K562 (cell line): ENCODE measurements around the gene SLC17A9. TPM values are rescaled to one million over a fixed set of nuclear protein-coding genes. Genes with fewer than 3 reads are reported as not detected.
A peak's percentile ranks its signal among the peaks of the same experiment; 100 is the strongest.

Experiments used
- ETV6 ChIP-seq, 3 experiments: fragments of 150-350 bp in 1 of 3; sonication (generic) in 1 of 3; formaldehyde crosslinking in 1 of 3; IDR thresholded peaks; 2 replicates each; pipeline versions ENCODE4 v1.6.1 to v1.8.0; 2014 to 2022; ENCODE audit warnings: borderline replicate concordance in 2 of 3, low read depth in 2 of 3, antibody characterized with exemption in 1 of 3, low read length in 1 of 3, mild to moderate bottlenecking in 1 of 3, missing genetic modification reagents in 1 of 3
- FIP1L1 ChIP-seq: fragments of 200-400 bp; formaldehyde crosslinking; IDR thresholded peaks from 2 replicates; pipeline ENCODE4 v1.6.1; 2018; ENCODE audit warnings: mild to moderate bottlenecking, low read depth, low read length; ENCODE audit not compliant: poor library complexity, severe bottlenecking
- HDGF ChIP-seq: fragments of 450-650 bp; IDR thresholded peaks from 2 replicates; pipeline ENCODE4 v1.6.1; 2016
- HEY1 ChIP-seq: fragments of 250-450 bp; sonication (Bioruptor Pico); IDR thresholded peaks from 2 replicates; pipeline ENCODE4 v1.5.0; 2020; ENCODE audit warnings: mild to moderate bottlenecking, moderate library complexity, borderline replicate concordance
- HSF4 ChIP-seq: fragments of 250-450 bp; sonication (Bioruptor Pico); IDR thresholded peaks from 2 replicates; pipeline ENCODE4 v2.1.2; 2022; ENCODE audit warnings: mild to moderate bottlenecking, moderate library complexity, borderline replicate concordance
- JUN ChIP-seq, 2 experiments: sonication (generic) in 1 of 2; formaldehyde crosslinking in 1 of 2; IDR thresholded peaks; 2 replicates each; pipeline versions ENCODE4 v1.6.1 to v1.8.0; 2012 to 2022; ENCODE audit warnings: borderline replicate concordance in 2 of 2, mild to moderate bottlenecking in 2 of 2, improper control_type of control experiment in 1 of 2, low read depth in 1 of 2, low read length in 1 of 2, missing genetic modification reagents in 1 of 2
- PHTF2 ChIP-seq: fragments of 250-450 bp; sonication (Bioruptor Pico); IDR thresholded peaks from 2 replicates; pipeline ENCODE4 v1.5.0; 2021; ENCODE audit warnings: mild to moderate bottlenecking
- TRIM28 ChIP-seq: fragments of 450-650 bp; IDR thresholded peaks from 2 replicates; pipeline ENCODE4 v1.6.1; 2017
- ZNF232 ChIP-seq: sonication (generic); formaldehyde crosslinking; IDR thresholded peaks from 2 replicates; pipeline ENCODE4 v1.8.0; 2022; ENCODE audit warnings: mild to moderate bottlenecking, missing genetic modification reagents
- polyA plus RNA-seq, 8 experiments: library from polyadenylated mRNA; depleted of rRNA in 4 of 8; stranded (reverse) in 5 of 8; unstranded in 3 of 8; fragments of >200 nt; fragmentation: Nextera tagmentation in 2 of 8; fragmentation: Illumina TruSeq in 1 of 8; extraction: Ambion mirVana in 2 of 8; extraction: Trizol in 1 of 8; gene quantifications; 2 replicates each; pipeline versions ENCODE4 v1.2.1 to v1.2.3, GENCODE V29; 2011 to 2014; ENCODE audit warnings: inconsistent platforms in 1 of 8, missing spikeins in 1 of 8
- total RNA-seq, 7 experiments: library from RNA; depleted of rRNA in 6 of 7; stranded (reverse); fragments of >200 nt in 6 of 7; fragmentation: Illumina TruSeq in 2 of 7; extraction: Trizol in 2 of 7; gene quantifications; 2 replicates each; pipeline versions ENCODE4 v1.2.1 to v1.2.3, GENCODE V29; 2011 to 2021; ENCODE audit warnings: low replicate concordance in 1 of 7
- TF ChIP-seq, protein P1 (sequence below): sonication (generic); formaldehyde crosslinking; IDR thresholded peaks from 2 replicates; pipeline ENCODE4 v1.8.1; 2023; ENCODE audit warnings: mild to moderate bottlenecking, missing genetic modification reagents
- TF ChIP-seq, protein P2 (sequence below): IDR thresholded peaks from 2 replicates; pipeline ENCODE4 v1.6.1; 2016; ENCODE audit warnings: missing genetic modification characterization, missing compliant biosample characterization
- TF ChIP-seq, protein P3 (sequence below), 3 experiments: IDR thresholded peaks in 2 of 3; conservative IDR thresholded peaks in 1 of 3; 2 replicates each; pipeline ENCODE4 v1.5.1; 2011 to 2012; ENCODE audit warnings: low read length in 3 of 3, mild to moderate bottlenecking in 3 of 3, control low read depth in 2 of 3, improper control_type of control experiment in 1 of 3, inconsistent platforms in 1 of 3, low read depth in 1 of 3, mixed read lengths in 1 of 3, moderate library complexity in 1 of 3; ENCODE audit not compliant: insufficient read depth in 2 of 3
- TF ChIP-seq, protein P4 (sequence below), 2 experiments: fragments of 250-450 bp in 1 of 2; fragments of 450-650 bp in 1 of 2; sonication (Bioruptor Pico) in 1 of 2; IDR thresholded peaks; 2 replicates each; pipeline versions ENCODE4 v1.6.1 to v1.8.0; 2016 to 2021; ENCODE audit warnings: mild to moderate bottlenecking in 2 of 2, moderate library complexity in 2 of 2, missing compliant biosample characterization in 1 of 2, missing genetic modification characterization in 1 of 2

Gene SLC17A9
- total and polyA plus RNA-seq, 9 of the 15 experiments (the other 6 are each of a cell fraction or from before 2014, with no cell fraction given) = 0.04 to 0.31 TPM; not detected in 7

DNA sequence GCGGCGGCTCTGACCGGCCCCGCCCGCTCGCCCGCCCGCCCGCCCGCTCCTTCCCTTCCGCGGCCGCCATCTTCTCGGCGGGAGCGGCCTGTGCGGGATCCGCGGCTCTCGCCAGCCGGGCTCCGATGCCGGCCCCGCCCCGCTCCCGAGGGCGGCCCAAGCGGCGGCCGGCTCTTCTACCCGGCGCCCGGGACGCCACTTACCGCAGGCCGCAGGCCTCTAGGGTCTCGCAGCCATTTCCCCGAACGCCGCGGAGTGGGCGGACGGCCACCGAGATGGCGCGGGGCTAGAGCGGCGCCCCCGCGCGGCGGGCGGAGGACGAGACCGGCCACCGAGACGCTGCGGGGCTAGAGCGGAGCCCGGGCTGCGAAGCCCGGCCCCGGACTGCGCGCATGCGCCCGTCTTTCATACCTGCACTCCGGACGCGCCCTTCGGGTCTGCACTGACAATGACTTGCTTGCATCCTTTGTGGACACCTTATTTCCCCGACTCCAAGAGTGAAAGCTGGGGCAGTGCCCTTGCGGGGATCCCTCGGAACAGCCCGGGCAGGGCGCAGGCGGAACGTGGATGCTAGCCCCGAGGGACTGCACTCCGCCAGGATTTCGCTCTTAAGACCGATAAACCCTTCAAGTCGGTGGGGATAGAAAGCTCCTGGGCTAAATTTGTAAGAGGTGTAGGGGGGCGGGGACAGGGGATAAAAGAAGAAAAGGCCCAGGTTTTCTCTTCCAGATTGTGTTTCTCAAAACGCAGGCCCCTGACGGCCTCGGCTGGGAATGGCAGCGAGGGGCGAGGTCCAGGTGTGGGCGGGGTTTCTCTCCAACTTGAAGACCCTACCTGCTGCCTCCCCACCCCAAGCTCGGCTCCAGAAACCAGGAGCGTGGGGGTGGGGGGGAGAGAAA is 26.0 kb upstream of the SLC17A9 start, which contains the start of gene DIDO1 (continued):
- TF ChIP-seq, protein P1, sequence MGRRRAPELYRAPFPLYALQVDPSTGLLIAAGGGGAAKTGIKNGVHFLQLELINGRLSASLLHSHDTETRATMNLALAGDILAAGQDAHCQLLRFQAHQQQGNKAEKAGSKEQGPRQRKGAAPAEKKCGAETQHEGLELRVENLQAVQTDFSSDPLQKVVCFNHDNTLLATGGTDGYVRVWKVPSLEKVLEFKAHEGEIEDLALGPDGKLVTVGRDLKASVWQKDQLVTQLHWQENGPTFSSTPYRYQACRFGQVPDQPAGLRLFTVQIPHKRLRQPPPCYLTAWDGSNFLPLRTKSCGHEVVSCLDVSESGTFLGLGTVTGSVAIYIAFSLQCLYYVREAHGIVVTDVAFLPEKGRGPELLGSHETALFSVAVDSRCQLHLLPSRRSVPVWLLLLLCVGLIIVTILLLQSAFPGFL (CRISPR knock-in tag) = no peak
- no peak for TF ChIP-seq HDGF
- TF ChIP-seq, protein P2, sequence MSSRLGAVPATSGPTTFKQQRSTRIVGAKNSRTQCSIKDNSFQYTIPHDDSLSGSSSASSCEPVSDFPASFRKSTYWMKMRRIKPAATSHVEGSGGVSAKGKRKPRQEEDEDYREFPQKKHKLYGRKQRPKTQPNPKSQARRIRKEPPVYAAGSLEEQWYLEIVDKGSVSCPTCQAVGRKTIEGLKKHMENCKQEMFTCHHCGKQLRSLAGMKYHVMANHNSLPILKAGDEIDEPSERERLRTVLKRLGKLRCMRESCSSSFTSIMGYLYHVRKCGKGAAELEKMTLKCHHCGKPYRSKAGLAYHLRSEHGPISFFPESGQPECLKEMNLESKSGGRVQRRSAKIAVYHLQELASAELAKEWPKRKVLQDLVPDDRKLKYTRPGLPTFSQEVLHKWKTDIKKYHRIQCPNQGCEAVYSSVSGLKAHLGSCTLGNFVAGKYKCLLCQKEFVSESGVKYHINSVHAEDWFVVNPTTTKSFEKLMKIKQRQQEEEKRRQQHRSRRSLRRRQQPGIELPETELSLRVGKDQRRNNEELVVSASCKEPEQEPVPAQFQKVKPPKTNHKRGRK (tag) = no peak
- TF ChIP-seq HEY1 (CRISPR knock-in tag) = no peak
- no peak for TF ChIP-seq PHTF2 (CRISPR knock-in tag)
- no peak for TF ChIP-seq ETV6 (IDR thresholded peaks at IDR 0.05; ENCODE audit: borderline replicate concordance in 1 of 2, low read depth in 2 of 2, low read length in 1 of 2)
- no peak for TF ChIP-seq ETV6 (CRISPR knock-in tag; IDR thresholded peaks at IDR 0.05; ENCODE audit: borderline replicate concordance)
- TF ChIP-seq, protein P3, sequence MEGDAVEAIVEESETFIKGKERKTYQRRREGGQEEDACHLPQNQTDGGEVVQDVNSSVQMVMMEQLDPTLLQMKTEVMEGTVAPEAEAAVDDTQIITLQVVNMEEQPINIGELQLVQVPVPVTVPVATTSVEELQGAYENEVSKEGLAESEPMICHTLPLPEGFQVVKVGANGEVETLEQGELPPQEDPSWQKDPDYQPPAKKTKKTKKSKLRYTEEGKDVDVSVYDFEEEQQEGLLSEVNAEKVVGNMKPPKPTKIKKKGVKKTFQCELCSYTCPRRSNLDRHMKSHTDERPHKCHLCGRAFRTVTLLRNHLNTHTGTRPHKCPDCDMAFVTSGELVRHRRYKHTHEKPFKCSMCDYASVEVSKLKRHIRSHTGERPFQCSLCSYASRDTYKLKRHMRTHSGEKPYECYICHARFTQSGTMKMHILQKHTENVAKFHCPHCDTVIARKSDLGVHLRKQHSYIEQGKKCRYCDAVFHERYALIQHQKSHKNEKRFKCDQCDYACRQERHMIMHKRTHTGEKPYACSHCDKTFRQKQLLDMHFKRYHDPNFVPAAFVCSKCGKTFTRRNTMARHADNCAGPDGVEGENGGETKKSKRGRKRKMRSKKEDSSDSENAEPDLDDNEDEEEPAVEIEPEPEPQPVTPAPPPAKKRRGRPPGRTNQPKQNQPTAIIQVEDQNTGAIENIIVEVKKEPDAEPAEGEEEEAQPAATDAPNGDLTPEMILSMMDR (IDR thresholded peaks at IDR 0.05 in 2 of 3, conservative IDR thresholded peaks at IDR 0.05 in 1 of 3; ENCODE audit: insufficient read depth in 2 of 3, low read depth in 1 of 3, low read length in 3 of 3) = peak; percentile 50 to 55 (median 54)
- TF ChIP-seq TRIM28 = no peak
- no peak for TF ChIP-seq HSF4 (CRISPR knock-in tag)
- no peak for TF ChIP-seq ZNF232
- TF ChIP-seq, protein P4, sequence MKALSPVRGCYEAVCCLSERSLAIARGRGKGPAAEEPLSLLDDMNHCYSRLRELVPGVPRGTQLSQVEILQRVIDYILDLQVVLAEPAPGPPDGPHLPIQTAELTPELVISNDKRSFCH (CRISPR knock-in tag; IDR thresholded peaks at IDR 0.05) = no peak
- TF ChIP-seq, protein P4 (tag; IDR thresholded peaks at IDR 0.05) = 0 out of 2 replicates have a peak, but pooled peaks have one; percentile 32
- peak; percentile 93 for TF ChIP-seq FIP1L1
- TF ChIP-seq JUN (IDR thresholded peaks at IDR 0.05; ENCODE audit: borderline replicate concordance, low read depth, low read length) = no peak
- no peak for TF ChIP-seq JUN (CRISPR knock-in tag; IDR thresholded peaks at IDR 0.05; ENCODE audit: borderline replicate concordance)
